K562 (cell line): ENCODE measurements around the gene LAMP1. TPM values are rescaled to one million over a fixed set of nuclear protein-coding genes. Genes with fewer than 3 reads are reported as not detected.

Experiments
- CBFA2T3 ChIP-seq: fragments of 450-650 bp; IDR thresholded peaks from 2 replicates; pipeline ENCODE4 v1.6.1; 2017
- CREB3 ChIP-seq: fragments of 450-650 bp; conservative IDR thresholded peaks from 2 replicates; pipeline ENCODE4 v1.6.1; 2016; ENCODE audit warnings: missing genetic modification characterization, low read depth, mild to moderate bottlenecking, missing compliant biosample characterization, moderate library complexity
- E2F5 ChIP-seq: sonication (generic); formaldehyde crosslinking; IDR thresholded peaks from 2 replicates; pipeline ENCODE4 v1.8.0; 2022; ENCODE audit warnings: mild to moderate bottlenecking, missing genetic modification reagents
- ETS2 ChIP-seq: IDR thresholded peaks from 2 replicates; pipeline ENCODE4 v1.6.1; 2016; ENCODE audit warnings: borderline replicate concordance, missing genetic modification characterization, mild to moderate bottlenecking, moderate library complexity, missing compliant biosample characterization; ENCODE audit not compliant: poor library complexity, severe bottlenecking
- FOXM1 ChIP-seq, 2 experiments: fragments of 450-650 bp in 1 of 2; sonication (generic) in 1 of 2; formaldehyde crosslinking in 1 of 2; IDR thresholded peaks; 2 replicates each; pipeline versions ENCODE4 v1.6.1 to v1.9.0; 2017 to 2022; ENCODE audit warnings: low read depth in 2 of 2, mild to moderate bottlenecking in 2 of 2, missing genetic modification reagents in 1 of 2, moderate library complexity in 1 of 2
- HMG20B ChIP-seq: fragments of 250-450 bp; sonication (Bioruptor Pico); IDR thresholded peaks from 2 replicates; pipeline ENCODE4 v1.5.0; 2021; ENCODE audit warnings: mild to moderate bottlenecking
- MCM7 ChIP-seq, 2 experiments: fragments of 450-650 bp; IDR thresholded peaks; 2 replicates each; pipeline ENCODE4 v1.6.1; 2016 to 2018
- MGA ChIP-seq: fragments of 450-650 bp; IDR thresholded peaks from 2 replicates; pipeline ENCODE4 v1.6.1; 2016; ENCODE audit warnings: mild to moderate bottlenecking, moderate library complexity
- NFIC ChIP-seq: fragments of 450-650 bp; IDR thresholded peaks from 2 replicates; pipeline ENCODE4 v1.6.1; 2017; ENCODE audit warnings: mild to moderate bottlenecking, inconsistent platforms
- SREBF2 ChIP-seq: sonication (generic); formaldehyde crosslinking; IDR thresholded peaks from 2 replicates; pipeline ENCODE4 v1.4.0; 2020; ENCODE audit warnings: mild to moderate bottlenecking, missing genetic modification reagents
- ZBTB26 ChIP-seq: fragments of 450-650 bp; formaldehyde crosslinking; IDR thresholded peaks from 2 replicates; pipeline ENCODE4 v1.4.0; 2022; ENCODE audit warnings: missing genetic modification characterization
- ZC3H4 ChIP-seq: sonication (generic); formaldehyde crosslinking; IDR thresholded peaks from 2 replicates; pipeline ENCODE4 v1.9.0; 2021; ENCODE audit warnings: missing genetic modification reagents, borderline replicate concordance
- ZFP1 ChIP-seq: fragments of 450-650 bp; formaldehyde crosslinking; IDR thresholded peaks from 2 replicates; pipeline ENCODE4 v1.4.0; 2020; ENCODE audit warnings: mild to moderate bottlenecking, mixed read lengths
- polyA plus RNA-seq, 8 experiments: library from polyadenylated mRNA; depleted of rRNA in 4 of 8; stranded (reverse) in 5 of 8; unstranded in 3 of 8; fragments of >200 nt; fragmentation: Nextera tagmentation in 2 of 8; fragmentation: Illumina TruSeq in 1 of 8; extraction: Ambion mirVana in 2 of 8; extraction: Trizol in 1 of 8; gene quantifications; 2 replicates each; pipeline versions ENCODE4 v1.2.1 to v1.2.3, GENCODE V29; 2011 to 2014; ENCODE audit warnings: inconsistent platforms in 1 of 8, missing spikeins in 1 of 8
- total RNA-seq, 7 experiments: library from RNA; depleted of rRNA in 6 of 7; stranded (reverse); fragments of >200 nt in 6 of 7; fragmentation: Illumina TruSeq in 2 of 7; extraction: Trizol in 2 of 7; gene quantifications; 2 replicates each; pipeline versions ENCODE4 v1.2.1 to v1.2.3, GENCODE V29; 2011 to 2021; ENCODE audit warnings: low replicate concordance in 1 of 7

Gene LAMP1
- total and polyA plus RNA-seq, 9 of the 15 experiments (the other 6 are each of a cell fraction or from before 2014, with no cell fraction given) = 2.2 to 70.1 (median 30.5) TPM

- peak; percentile 97 for TF ChIP-seq MGA
- no peak for TF ChIP-seq MCM7 (IDR thresholded peaks at IDR 0.05)
- TF ChIP-seq ZC3H4 (CRISPR knock-in tag) = no peak
- no peak for TF ChIP-seq CREB3 (tag)
- no peak for TF ChIP-seq ETS2 (tag)
- peak; percentile 24; the same call in 1 of the 2 replicates for TF ChIP-seq ZBTB26 (CRISPR knock-in tag)
- TF ChIP-seq E2F5 (CRISPR knock-in tag) = peak; percentile 85; the same call in 1 of the 2 replicates
- peak; percentile 46; the same call in 1 of the 2 replicates for TF ChIP-seq CBFA2T3
- 0 out of 2 replicates have a peak, but pooled peaks have one; percentile 32 for TF ChIP-seq NFIC
- no peak for TF ChIP-seq ZFP1 (CRISPR knock-in tag)
- no peak for TF ChIP-seq SREBF2
- no peak for TF ChIP-seq HMG20B
- TF ChIP-seq FOXM1 (IDR thresholded peaks at IDR 0.05; ENCODE audit: low read depth) = no peak
- peak; percentile 97 for TF ChIP-seq FOXM1 (CRISPR knock-in tag; IDR thresholded peaks at IDR 0.05; ENCODE audit: low read depth)
Observed at GRCh38 chr13:113296823-113297369, at the start of gene LAMP1 (continued).
